Measurements from ENCODE around the gene GRB14.
"Not testable (repeated sequence)": the region's sequence is repeated elsewhere in the genome, so short reads cannot be mapped to it uniquely, and the experiment has no call there.

GRB14 gene

GRCh38 chr2:164549705-164550104 is 71.6 kb downstream of the GRB14 start:
- not testable (repeated sequence) for DNase-seq

GRCh38 chr2:164545484-164545883 is 75.8 kb downstream of the GRB14 start:
- DNase-seq: no peak

GRCh38 chr2:164542581-164543021 is 78.7 kb downstream of the GRB14 start:
- DNase-seq: peak; percentile 49

DNA sequence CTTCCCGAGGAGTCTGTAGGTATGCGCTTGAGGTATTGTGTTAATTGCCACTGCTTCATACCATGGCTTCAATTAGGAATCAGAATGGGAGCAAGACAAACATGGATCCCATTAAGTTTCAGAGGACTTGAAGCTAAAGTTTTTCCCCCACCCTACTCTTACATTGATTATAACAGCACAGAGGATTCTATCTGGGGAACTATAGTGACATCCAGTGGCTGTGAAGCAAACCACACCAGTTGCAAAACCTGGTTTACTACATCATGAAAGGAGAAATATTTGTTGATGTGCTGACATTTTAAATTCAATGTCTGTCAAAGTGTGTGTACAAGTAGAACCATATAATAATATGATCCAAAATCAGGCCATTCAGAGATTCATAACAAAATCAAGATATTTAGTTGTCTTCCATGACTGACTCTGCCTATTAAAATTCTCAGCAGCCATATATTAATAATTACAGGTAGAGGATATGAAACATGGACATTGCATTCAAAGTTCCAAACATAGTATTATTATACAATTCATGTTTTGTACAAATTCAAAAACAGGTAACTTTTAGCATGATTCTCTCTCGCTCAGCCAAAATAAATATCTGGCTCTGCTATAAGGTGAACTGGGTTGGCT is 82.9 kb downstream of the GRB14 start:
- peak; percentile 22 for DNase-seq

DNA sequence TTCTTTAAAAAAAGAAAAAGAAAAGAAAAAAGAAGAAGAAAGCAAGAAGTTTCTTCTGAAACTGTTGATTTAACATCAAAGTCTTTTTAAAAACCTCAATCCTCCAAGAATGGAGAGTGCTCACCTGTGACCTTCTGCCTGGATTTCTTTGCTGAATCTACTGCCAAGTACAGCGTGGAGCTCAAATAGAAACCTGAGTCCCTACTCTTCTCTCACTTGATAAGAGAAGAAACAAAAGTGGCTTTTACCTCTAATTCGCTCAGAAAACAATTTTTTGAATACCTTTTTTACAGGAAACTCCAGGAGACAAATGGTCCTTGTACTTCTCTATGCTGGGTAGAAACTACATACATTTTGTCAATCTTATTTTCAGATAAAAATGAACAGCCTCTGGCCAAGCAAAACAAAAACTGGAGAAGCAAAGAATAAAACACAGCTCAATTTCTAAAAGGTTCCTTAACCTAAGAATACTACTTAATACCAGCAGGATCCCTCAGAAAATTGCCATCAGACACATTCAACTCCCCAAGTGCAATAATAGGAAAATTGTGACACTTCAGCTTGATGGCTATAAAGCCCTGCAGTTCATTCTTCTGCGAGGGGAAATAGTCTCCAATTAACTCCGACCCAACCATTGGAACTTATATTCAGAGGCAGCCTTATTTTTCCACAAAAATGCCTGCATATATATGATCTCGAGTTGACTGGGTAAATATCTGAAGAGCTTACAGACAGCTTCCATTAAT is 85.8 kb downstream of the GRB14 start:
- no peak for DNase-seq

- no peak for DNase-seq
Observed at GRCh38 chr2:164530464-164530863, 90.8 kb downstream of the GRB14 start.

DNA sequence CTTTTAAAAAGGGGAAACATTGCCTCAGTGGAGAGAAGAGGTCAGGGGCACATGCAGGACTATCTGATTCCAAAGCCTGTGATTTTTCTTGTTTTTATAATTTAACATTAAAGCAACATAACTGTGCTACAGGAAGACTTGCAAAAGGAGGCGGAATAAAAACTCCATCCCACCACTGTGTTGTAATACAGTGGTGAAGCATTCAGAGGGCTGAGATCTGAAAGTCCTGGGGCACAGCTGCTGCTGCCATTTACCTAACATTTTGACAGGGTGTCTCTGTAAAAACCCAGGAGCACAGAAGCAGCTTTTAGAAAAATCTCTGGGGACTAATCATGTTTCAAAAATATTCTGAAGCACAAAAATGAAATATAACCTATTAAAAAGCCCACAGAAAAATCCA is 97.6 kb downstream of the GRB14 start:
- DNase-seq: no peak

- no peak for DNase-seq
Observed at GRCh38 chr2:164523009-164523408, 98.3 kb downstream of the GRB14 start.

- DNase-seq: no peak
Observed at GRCh38 chr2:164522561-164522981, 98.7 kb downstream of the GRB14 start.

DNA sequence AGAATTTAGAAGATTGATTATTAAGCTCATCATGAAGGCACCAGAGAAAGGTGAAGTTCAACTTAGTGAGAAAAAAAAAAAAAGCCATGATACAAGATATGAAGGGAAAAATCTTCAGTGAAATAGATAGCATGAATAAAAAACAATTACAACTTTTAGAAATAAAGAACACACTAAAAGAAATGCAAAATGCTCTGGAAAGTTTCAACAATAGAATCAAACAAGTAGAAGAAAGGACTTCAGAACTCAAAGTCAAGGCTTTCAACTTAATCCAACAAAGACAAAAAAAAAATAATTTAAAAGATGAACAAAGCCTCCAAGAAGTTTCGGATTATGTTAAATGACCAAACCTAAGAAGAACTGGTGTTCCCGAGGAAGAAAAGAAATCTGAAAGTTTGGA is 105.5 kb downstream of the GRB14 start:
- DNase-seq: no peak

DNA sequence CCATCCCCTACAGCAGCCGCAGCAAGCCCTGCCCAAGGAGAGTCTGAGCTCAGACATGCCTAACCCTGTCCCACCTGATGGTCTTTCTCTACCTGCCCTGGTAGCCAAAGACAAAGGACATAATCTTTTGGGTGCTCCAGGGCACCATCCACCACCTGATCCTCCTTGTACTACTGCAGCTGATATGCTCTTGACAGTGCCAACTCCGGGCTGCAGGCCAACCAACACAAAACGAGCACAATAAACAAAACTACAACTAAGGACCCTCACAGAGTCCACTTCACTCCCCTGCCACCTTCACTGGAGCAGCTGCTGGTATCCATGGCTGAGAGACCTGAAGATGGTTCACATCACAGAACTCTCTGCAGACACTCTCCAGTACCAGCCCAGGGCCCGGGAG is 106.3 kb downstream of the GRB14 start:
- DNase-seq: no peak

- DNase-seq: no peak
Observed at GRCh38 chr2:164514491-164514890, 106.8 kb downstream of the GRB14 start.

GRCh38 chr2:164512871-164513270 is 108.4 kb downstream of the GRB14 start:
- no peak for DNase-seq

GRCh38 chr2:164511738-164512137 is 109.5 kb downstream of the GRB14 start:
- DNase-seq: no peak

DNA sequence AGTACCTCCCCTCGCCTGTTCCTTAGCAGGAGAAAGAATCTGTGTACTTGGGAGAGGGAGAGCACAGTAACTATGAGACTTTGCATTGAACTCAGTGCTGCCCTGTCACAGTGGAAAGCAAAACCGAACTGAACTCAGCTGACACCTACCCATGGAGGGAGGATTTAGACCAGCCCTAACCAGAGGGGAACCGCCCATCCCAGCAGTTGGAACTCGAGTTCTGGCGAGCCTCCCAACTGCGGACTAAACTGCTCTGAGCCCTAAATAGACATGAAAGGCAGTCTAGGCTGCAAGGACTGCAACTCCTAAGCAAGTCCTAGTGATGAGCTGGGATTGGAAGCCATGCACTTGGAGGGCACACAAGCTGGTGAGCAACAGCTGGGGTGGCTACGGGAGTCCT is 110.4 kb downstream of the GRB14 start:
- no peak for DNase-seq

- DNase-seq: no peak
Observed at GRCh38 chr2:164509137-164509877, 112.0 kb downstream of the GRB14 start.

GRCh38 chr2:164504253-164504652 is 117.0 kb downstream of the GRB14 start:
- no peak for DNase-seq

- DNase-seq: no peak
Observed at GRCh38 chr2:164498836-164499235, 122.4 kb downstream of the GRB14 start.

GRCh38 chr2:164496881-164497280 is 124.4 kb downstream of the GRB14 start:
- DNase-seq: no peak

- no peak for DNase-seq
Observed at GRCh38 chr2:164496421-164496820, 124.9 kb downstream of the GRB14 start.

DNA sequence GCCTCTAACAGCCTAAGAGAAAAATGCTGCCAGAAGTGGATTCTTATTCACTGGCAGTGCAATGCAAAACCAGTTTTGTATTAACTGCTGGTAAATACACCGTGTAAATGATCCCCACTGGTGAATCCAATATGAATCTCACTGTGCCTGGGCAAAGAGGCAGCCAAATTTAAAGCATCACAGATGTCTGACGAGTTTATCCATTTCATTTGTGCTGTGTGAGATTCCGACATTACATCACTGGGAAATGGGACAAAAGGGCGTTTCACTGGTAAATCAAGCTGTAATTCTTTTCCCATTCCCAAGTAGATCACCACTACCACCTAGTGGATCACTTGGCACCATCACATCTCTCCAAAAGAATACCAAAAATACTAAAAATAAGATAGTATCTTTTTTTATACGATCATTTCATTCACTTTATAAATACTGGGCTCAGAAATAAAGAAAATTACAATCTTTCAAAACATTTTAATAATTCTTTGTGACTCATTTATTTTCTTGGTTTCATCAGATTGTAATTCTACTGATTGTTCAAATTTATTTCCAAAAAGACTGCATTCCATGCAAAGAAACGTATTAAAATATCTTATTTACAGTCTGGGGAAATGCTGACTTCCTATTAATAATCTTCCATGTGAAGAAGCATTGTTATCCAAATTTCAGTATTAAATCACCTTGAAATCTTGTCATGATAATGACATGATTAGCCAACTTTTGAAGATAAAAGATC is 125.6 kb downstream of the GRB14 start:
- DNase-seq: peak; percentile 30

DNA sequence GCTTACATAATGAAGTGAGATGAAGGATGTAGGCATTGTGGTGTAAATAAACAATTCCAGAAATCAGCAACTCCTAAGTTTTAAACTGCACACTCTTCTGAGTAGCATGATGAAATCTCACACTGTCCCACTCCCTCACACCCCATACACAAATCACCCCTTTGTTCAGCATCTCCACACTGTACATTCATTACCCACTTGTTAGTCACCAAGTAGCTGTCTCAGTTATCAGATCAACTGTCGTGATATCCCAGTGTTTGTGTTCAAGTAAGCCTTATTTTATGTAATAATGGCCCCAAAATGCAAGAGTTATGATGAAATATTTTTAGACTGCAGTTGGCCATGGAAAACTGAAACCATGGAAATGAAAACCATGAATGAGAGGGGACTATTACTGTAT is 135.7 kb downstream of the GRB14 start:
- DNase-seq: no peak

DNA sequence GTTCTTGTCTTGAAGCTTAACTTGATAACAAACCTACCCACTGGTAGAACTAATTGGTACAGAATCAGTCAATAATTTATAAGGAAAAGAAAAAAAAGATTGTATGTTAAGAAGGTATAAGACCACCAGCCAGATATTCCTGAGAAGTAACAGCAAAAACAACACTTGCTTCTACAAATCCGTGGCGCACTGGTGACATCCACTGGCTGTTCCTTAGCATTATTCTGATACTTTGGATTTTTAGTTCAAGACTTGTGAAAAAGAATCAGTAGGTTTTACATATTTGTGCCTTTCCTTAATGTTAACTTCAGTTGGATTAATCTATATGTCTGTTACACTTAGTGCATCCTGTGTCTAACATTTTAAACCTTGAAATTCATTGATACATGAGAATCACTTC is 141.8 kb downstream of the GRB14 start:
- peak; percentile 53 for DNase-seq
